HG03571 (cell line): ENCODE results near the gene CHRNA10.

Experiments
- ATAC-seq: cut with Tn5 transposase; IDR thresholded peaks from one replicate; pipeline ENCODE4 v1.9.1; 2021; ENCODE audit not compliant: unreplicated experiment

Gene CHRNA10

DNA sequence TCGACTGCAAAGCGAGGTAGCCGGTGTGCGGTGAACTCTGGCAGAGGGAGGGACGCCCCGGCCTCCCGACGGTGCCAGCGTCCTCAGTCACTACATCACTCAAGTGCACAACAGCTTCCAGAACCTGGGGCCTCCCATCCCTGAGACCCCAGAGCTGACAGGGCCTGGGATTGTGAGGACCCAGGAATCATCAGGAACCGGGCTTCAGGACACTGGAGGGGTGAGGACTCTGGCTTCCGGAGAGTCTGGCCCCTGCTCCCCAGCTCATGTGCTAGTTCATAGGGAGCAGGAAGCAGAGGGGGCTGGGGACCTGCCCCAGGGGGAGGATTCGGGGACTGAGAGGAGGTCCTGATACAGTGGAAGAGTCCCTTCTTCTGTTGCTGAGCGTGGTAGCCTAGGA, 34.0 kb downstream of the CHRNA10 start:
- no peak for ATAC-seq

- ATAC-seq = no peak
These were observed 35.4 kb downstream of the CHRNA10 start for GRCh38 chr11:3635641-3636375.

DNA sequence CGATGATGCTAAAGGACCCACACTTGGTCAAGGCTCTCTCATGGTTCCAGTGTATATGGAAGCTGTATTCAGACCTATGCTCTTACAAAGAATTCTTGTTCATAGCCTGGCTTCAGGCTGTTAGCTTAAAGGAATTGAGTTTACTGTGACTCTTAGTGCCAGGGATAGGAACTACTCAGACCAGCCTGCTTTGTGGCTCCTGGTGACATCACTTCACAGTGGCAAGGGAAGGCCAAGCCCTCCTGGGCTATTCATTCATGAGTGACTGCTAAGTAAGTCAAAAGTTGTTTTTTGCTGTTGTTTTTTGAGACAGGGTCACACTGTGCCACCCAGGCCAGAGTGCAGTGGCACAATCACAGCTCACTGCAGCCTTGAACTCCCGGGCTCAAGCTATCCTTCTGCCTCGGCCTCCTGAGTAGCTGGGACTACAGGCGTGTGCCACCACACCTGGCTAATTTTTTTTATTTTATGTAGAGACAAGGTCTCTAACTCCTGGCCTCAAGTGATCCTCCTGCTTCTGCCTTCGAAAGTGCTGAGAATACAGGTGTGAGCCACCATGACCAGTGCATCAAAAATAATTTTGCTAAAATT, 39.0 kb downstream of the CHRNA10 start:
- no peak for ATAC-seq

- ATAC-seq = no peak
These were observed 39.9 kb downstream of the CHRNA10 start for GRCh38 chr11:3631331-3631730.

DNA sequence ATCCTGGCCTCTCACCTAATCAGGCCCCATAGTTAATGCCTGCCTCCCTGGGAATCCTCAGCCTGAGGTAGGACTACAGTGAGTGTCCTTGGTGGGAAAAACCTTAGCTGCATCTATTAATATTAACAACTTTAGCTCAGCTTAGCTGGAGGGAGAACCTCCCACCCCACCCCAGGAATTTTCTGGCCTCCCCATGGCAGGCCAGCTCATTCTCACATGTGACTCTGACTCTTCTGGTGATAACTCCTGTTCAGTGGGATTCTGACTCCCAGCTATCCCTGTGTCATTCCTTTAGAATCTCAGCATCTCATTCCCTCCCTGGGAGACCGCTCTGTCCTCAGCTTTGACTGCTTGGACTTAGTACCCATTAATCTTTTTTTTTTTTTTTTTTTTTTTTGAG, 43.9 kb downstream of the CHRNA10 start:
- no peak for ATAC-seq

GRCh38 chr11:3626250-3626960, 44.8 kb downstream of the CHRNA10 start:
- ATAC-seq = no peak

DNA sequence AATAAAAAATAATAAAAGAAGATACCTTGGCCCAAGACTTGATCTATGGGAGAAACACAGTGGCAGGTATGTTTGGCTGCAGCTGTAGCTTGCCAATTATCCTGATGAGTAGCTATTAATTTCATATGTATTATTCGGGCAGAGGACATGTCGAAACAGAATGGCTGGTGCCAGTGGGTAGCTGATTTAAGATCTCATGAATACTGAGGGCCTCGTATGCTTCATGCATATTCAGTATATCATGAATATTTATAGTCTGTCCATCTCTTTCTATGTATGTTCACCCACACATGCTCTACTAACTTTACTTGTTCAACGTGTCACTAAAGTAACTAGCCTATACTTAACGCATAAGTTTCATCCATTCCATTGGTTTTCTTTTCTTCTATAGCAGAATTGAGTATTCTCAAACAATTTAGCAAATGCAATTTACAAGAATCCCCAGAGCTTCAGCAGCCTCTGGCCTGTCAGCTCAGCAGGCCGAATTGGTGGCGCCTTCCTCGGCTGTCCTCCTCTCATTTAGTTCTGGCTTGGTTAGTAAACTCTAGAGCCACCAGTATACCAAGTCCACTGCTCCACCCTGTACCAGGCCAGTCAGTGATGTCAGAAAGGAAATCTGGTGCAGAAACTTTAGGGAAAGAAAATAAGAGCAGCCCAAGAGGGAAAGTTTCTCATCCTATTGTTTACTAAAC, 47.3 kb downstream of the CHRNA10 start:
- ATAC-seq = no peak

GRCh38 chr11:3623121-3623520, 48.1 kb downstream of the CHRNA10 start:
- ATAC-seq = no peak

DNA sequence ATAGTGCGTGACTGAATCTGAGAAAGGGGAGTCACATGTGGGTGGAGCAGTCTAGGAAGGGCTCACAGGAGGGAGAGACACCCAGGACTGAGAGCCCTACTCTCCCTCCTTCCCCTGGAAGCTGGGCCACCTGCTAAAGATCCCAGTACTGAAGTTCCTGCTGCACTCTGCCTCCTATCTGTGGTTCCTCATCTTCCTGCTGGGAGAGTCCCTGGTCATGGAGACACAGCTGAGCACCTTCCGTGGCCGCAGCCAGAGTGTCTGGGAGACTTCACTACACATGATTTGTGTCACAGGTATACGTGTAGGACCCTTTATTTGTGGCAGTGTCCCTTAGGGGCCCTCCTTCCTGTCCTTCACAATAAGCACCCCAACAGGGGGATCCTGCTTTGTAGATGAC, 48.7 kb downstream of the CHRNA10 start:
- no peak for ATAC-seq

DNA sequence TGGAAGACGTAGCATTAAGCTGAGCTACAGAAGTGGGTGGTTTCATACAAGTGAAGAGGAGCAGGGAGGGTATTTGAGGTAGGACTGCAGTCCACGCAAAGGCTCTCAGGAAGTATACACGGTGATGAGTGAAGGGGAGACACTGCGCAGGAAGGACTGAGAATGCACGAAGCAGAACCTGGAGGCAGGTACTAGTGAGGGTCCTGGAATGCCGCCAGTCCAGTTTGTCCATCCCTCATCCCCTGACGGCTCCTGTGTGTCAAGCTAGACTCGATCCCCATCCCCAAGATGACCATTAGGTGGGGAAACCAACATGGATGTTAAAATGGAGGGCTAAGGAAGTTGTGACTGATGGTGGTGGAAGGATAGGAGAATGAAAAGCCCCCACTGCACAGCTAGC, 53.2 kb downstream of the CHRNA10 start:
- no peak for ATAC-seq

GRCh38 chr11:3616721-3617460, 54.3 kb downstream of the CHRNA10 start:
- no peak for ATAC-seq

DNA sequence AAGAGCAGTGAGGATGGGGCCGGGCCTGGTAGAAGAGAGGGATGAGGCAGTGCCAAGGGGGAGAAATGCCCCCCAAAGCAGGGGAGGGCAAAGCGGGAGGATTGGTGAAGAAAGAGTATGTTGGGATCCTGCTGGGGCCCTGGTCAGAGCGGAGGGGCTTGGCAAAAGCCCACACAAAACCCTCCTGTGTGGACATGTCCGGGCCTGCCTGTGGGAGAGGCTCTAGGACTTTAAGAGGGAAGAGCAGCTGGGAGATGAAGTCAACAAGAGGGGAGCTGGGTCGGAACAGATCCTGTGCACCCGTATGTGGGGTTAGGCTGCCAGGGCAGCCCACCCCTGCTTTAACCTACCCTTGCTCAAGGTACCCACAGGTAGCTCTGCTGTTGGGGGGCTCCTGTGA, 55.2 kb downstream of the CHRNA10 start:
- no peak for ATAC-seq
